Astrocyte (in vitro differentiated cells and primary cell): Measurements from ENCODE around the gene MNAT1. TPM values are rescaled to one million over a fixed set of nuclear protein-coding genes. Genes with fewer than 3 reads are reported as not detected.

Experiments used
- DNase-seq: peaks from one replicate; pipeline ENCODE4 v3.0.0-alpha.2; 2010; ENCODE audit warnings: low read depth
- FAIRE-seq: peaks from 2 replicates; lab custom pipeline; 2011; peaks lifted over from hg19 to GRCh38; lab: Jason Lieb, UNC
- H2AFZ ChIP-seq: 2 replicates; pipeline ENCODE4 v1.6.0; 2012; ENCODE audit warnings: low read depth, low read length, inconsistent platforms
- H3K27ac ChIP-seq: 2 replicates; pipeline ENCODE4 v1.5.1; 2011; ENCODE audit warnings: low read depth, low read length, inconsistent platforms
- H3K27me3 ChIP-seq: 2 replicates; pipeline ENCODE4 v1.6.0; 2011; ENCODE audit warnings: low read length, inconsistent platforms; ENCODE audit not compliant: insufficient read depth
- H3K36me3 ChIP-seq: 2 replicates; pipeline ENCODE4 v1.5.1; 2011; ENCODE audit warnings: low read length, inconsistent platforms; ENCODE audit not compliant: insufficient read depth
- H3K4me1 ChIP-seq: 2 replicates; pipeline ENCODE4 v1.5.1; 2011; ENCODE audit warnings: low read length, inconsistent platforms; ENCODE audit not compliant: insufficient read depth
- H3K4me2 ChIP-seq: 2 replicates; pipeline ENCODE4 v1.6.0; 2012; ENCODE audit warnings: low read length, inconsistent platforms
- H3K4me3 ChIP-seq: 2 replicates; pipeline ENCODE4 v1.5.1; 2011; ENCODE audit warnings: low read depth, mild to moderate bottlenecking, low read length, inconsistent platforms; ENCODE audit not compliant: insufficient read depth
- H3K79me2 ChIP-seq: 2 replicates; pipeline ENCODE4 v1.6.0; 2012; ENCODE audit warnings: mild to moderate bottlenecking, low read length, inconsistent platforms; ENCODE audit not compliant: insufficient read depth
- H3K9ac ChIP-seq: 2 replicates; pipeline ENCODE4 v1.6.0; 2012; ENCODE audit warnings: mild to moderate bottlenecking, low read length, inconsistent platforms
- H3K9me3 ChIP-seq: 2 replicates; pipeline ENCODE4 v1.5.1; 2012; ENCODE audit warnings: low read depth, mild to moderate bottlenecking, low read length, inconsistent platforms; ENCODE audit not compliant: insufficient read depth
- H4K20me1 ChIP-seq: 2 replicates; pipeline ENCODE4 v1.6.0; 2012; ENCODE audit warnings: low read length, inconsistent platforms; ENCODE audit not compliant: insufficient read depth
- H3K27ac Mint-ChIP-seq: one replicate; pipeline ENCODE4 v1.8.0; 2021; ENCODE audit warnings: mild to moderate bottlenecking, mixed read lengths; ENCODE audit not compliant: unreplicated experiment
- H3K27me3 Mint-ChIP-seq: one replicate; pipeline ENCODE4 v1.8.0; 2021; ENCODE audit warnings: low read depth, mixed read lengths; ENCODE audit not compliant: unreplicated experiment
- H3K36me3 Mint-ChIP-seq: one replicate; pipeline ENCODE4 v1.8.0; 2021; ENCODE audit warnings: low read depth, mixed read lengths; ENCODE audit not compliant: unreplicated experiment
- H3K4me1 Mint-ChIP-seq: one replicate; pipeline ENCODE4 v1.8.0; 2021; ENCODE audit warnings: low read depth, mixed read lengths; ENCODE audit not compliant: unreplicated experiment
- H3K4me3 Mint-ChIP-seq: one replicate; pipeline ENCODE4 v1.8.0; 2021; ENCODE audit warnings: mild to moderate bottlenecking, moderate library complexity, mixed read lengths; ENCODE audit not compliant: unreplicated experiment
- H3K9me3 Mint-ChIP-seq: one replicate; pipeline ENCODE4 v1.8.0; 2021; ENCODE audit warnings: mild to moderate bottlenecking, mixed read lengths; ENCODE audit not compliant: unreplicated experiment
- CTCF ChIP-seq: IDR thresholded peaks from 2 replicates; pipeline ENCODE4 v1.5.1; 2011; ENCODE audit warnings: low read depth, mild to moderate bottlenecking, inconsistent platforms, low read length, moderate library complexity; ENCODE audit not compliant: insufficient read depth
- EZH2 ChIP-seq: IDR thresholded peaks from 2 replicates; pipeline ENCODE4 v1.6.1; 2012; ENCODE audit warnings: mild to moderate bottlenecking, low read length, inconsistent platforms; ENCODE audit not compliant: insufficient read depth
- total RNA-seq: library from RNA; stranded (reverse); gene quantifications from 2 replicates; pipeline ENCODE4 v1.2.1, GENCODE V29; 2021

The MNAT1 gene
- total RNA-seq, 1 donor from 2014 or later = 36.0 TPM

GRCh38 chr14:60893911-60894310 lies 159.3 kb downstream of the MNAT1 start:
- no peak overlapping the region for H3K4me2 ChIP-seq
- H3K9me3 ChIP-seq = no peaks in the 10 kb centered on the region
- H3K4me1 Mint-ChIP-seq = no peaks in the 10 kb centered on the region
- H3K27me3 ChIP-seq = no peaks in the 10 kb centered on the region
- H2AFZ ChIP-seq = no peak overlapping the region
- no peak overlapping the region for H3K4me3 ChIP-seq
- H3K9me3 Mint-ChIP-seq = no peaks in the 10 kb centered on the region
- peaks cover 8% of the 10 kb centered on the region for H3K36me3 Mint-ChIP-seq
- no peak overlapping the region for H3K9ac ChIP-seq
- no peak overlapping the region for H3K4me3 Mint-ChIP-seq
- DNase-seq (no peak), FAIRE-seq (no peak)
- no peaks in the 10 kb centered on the region for H3K79me2 ChIP-seq
- H3K27ac ChIP-seq = no peak overlapping the region
- peaks cover 5% of the 10 kb centered on the region for H4K20me1 ChIP-seq
- H3K27me3 Mint-ChIP-seq = no peaks in the 10 kb centered on the region
- no peaks in the 10 kb centered on the region for H3K36me3 ChIP-seq
- no peaks in the 10 kb centered on the region for H3K4me1 ChIP-seq
- no peak overlapping the region for H3K27ac Mint-ChIP-seq
- TF ChIP-seq EZH2 = no peak
- no peak for TF ChIP-seq CTCF

DNA sequence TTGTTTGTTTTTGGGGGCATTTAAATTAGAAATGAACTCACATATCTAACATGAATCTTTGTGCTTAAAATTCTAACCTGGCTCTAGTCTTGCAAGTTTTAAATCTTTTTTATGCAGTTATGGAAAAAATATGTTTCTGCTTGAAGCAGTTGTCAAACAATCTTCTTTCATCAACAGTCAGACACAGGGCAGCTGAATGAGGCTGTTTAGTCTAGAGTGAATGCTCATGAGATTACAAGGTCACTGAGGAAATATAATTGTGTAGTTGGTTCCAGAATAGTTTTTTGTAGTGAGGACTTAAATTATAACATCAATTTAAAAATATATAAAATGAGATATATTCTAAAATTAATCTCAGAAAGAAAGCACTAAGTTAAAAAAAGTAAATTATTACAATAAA lies 169.8 kb downstream of the MNAT1 start:
- Histone ChIP-seq H4K20me1 (peaks cover 6% of the 10 kb centered on the region), H3K79me2 (no peaks in the 10 kb centered on the region), H2AFZ (no peak overlapping the region), H3K4me2 (no peak overlapping the region), H3K27ac (no peak overlapping the region), H3K36me3 (no peaks in the 10 kb centered on the region), H3K9ac (no peak overlapping the region), H3K4me1 (no peaks in the 10 kb centered on the region), H3K27me3 (no peaks in the 10 kb centered on the region), H3K9me3 (no peaks in the 10 kb centered on the region), H3K4me3 (no peak overlapping the region)
- Mint-ChIP-seq H3K27me3 (no peaks in the 10 kb centered on the region), H3K4me1 (peaks cover 6% of the 10 kb centered on the region), H3K4me3 (no peak overlapping the region), H3K36me3 (no peaks in the 10 kb centered on the region), H3K9me3 (no peaks in the 10 kb centered on the region), H3K27ac (no peak overlapping the region)
- no peak for FAIRE-seq
- no peak for DNase-seq
- TF ChIP-seq EZH2 = no peak
- TF ChIP-seq CTCF = no peak

- FAIRE-seq (no peak), DNase-seq (peak; percentile 25)
- Histone ChIP-seq H4K20me1 (peaks cover 6% of the 10 kb centered on the region), H3K9me3 (no peaks in the 10 kb centered on the region), H3K27me3 (no peaks in the 10 kb centered on the region), H2AFZ (no peak overlapping the region), H3K4me2 (no peak overlapping the region), H3K27ac (no peak overlapping the region), H3K36me3 (no peaks in the 10 kb centered on the region), H3K9ac (no peak overlapping the region), H3K4me1 (no peaks in the 10 kb centered on the region), H3K79me2 (no peaks in the 10 kb centered on the region), H3K4me3 (no peak overlapping the region)
- no peak overlapping the region for H3K27ac Mint-ChIP-seq
- H3K27me3 Mint-ChIP-seq = no peaks in the 10 kb centered on the region
- no peak overlapping the region for H3K4me3 Mint-ChIP-seq
- no peaks in the 10 kb centered on the region for H3K36me3 Mint-ChIP-seq
- H3K9me3 Mint-ChIP-seq = no peaks in the 10 kb centered on the region
- peaks cover 6% of the 10 kb centered on the region for H3K4me1 Mint-ChIP-seq
- TF ChIP-seq EZH2 = no peak
- TF ChIP-seq CTCF = no peak
These were observed 171.4 kb downstream of the MNAT1 start for GRCh38 chr14:60905923-60906322.
